GM19372 (cell line): Measurements from ENCODE around the gene ZNF681.
"Not testable (repeated sequence)": the region's sequence is repeated elsewhere in the genome, so short reads cannot be mapped to it uniquely, and the experiment has no call there.

Experiments
- ATAC-seq: cut with Tn5 transposase; IDR thresholded peaks from one replicate; pipeline ENCODE4 v1.9.1; 2021; ENCODE audit warnings: mild to moderate bottlenecking, low read depth, moderate library complexity; ENCODE audit not compliant: unreplicated experiment

ZNF681 gene

GRCh38 chr19:23774524-23774971 is 15.9 kb upstream of the ZNF681 start:
- no peak for ATAC-seq

DNA sequence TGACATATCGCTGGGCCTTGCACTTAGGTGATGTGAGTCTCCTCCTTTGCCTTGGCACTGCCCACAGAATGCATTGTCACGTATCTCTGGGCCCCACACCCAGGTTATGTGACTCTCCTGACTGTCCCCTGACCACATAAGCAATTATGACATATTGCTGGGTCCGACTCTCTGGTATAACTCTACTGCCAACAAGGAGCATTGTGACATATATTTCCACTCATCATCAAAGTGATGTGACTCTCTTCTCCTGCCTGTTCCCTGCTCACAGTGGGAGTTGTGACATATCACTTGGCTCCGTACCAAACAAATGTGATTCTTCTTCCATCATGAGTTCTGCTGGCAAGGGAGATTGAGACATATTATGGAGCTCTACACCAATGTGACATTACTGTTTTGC is 15.4 kb upstream of the ZNF681 start:
- no peak for ATAC-seq

DNA sequence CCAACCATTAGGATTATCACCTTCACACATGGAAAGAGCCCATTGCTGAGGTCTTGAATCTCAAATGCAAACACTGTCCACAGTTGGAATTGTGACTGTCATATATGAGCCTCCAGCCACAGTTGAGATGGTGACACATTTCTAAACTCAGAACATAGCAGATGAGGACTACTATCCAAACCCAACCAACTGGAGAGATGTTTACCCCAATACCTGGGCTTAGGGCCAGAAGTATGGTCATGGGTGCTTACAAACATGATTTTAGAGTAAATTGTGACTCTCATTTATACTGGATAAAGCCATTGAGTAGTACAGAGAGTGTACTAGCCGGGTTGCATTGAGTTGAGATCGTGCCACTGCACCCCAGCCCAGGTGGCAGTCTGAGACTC is 14.0 kb upstream of the ZNF681 start:
- ATAC-seq: no peak

GRCh38 chr19:23771761-23772674 is 13.3 kb upstream of the ZNF681 start:
- ATAC-seq: no peak

DNA sequence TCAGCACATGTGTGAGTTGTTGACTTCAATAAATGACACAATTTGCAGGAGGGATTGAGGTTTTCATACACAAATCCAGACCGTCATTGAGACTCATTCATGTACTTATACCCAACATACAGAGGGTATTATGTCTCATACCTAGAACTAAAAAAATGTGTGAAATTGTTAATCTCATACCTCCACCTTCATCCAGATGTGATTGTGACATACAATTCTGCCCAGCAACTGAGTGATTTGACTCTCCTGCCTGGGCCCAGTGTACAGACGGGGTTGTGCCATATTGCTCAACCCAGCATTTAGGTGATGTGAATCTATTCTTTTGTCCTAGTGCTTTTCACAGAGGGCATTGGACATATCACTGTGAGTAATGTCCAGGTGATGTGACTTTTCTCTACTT is 12.6 kb upstream of the ZNF681 start:
- no peak for ATAC-seq

- no peak for ATAC-seq
Observed at GRCh38 chr19:23770672-23771250, 12.1 kb upstream of the ZNF681 start.

DNA sequence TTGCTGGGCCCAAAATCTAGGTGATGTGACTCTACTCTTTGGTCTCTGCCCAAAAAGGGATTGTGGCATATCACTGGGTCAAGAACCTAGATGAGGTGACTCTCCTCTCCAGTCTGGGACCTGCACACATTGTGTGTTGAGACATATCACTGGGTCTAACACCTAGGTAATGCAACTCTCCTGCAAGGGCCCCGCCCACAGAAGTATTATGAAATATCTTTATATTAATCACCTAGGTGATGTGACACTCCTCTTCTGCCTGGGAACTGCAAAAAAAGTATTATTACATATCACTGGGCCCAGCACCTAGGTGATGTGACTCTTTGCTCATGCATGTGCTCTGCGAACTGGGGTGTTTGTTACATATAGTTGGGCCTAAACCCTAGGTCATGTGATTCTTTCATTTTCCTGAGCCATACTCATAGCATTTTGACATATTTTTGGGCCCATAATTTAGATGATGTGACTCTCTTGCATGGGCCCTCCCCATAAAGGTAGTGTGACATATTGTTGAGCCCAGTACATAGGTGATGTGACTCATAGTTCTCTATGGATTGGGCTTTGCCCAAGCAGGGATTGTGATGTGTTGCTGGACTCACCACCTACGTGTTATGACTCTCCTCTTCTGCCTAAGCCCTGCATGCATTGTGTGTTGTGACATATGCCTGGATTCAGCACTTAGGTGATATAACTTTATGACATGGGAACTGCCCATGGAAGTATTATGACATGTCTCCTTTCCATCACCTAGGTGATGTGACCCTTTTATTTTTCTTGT is 11.2 kb upstream of the ZNF681 start:
- ATAC-seq: no peak

- ATAC-seq: no peak
Observed at GRCh38 chr19:23766951-23767350, 8.3 kb upstream of the ZNF681 start.

- no peak for ATAC-seq
Observed at GRCh38 chr19:23764781-23765180, 6.1 kb upstream of the ZNF681 start.

DNA sequence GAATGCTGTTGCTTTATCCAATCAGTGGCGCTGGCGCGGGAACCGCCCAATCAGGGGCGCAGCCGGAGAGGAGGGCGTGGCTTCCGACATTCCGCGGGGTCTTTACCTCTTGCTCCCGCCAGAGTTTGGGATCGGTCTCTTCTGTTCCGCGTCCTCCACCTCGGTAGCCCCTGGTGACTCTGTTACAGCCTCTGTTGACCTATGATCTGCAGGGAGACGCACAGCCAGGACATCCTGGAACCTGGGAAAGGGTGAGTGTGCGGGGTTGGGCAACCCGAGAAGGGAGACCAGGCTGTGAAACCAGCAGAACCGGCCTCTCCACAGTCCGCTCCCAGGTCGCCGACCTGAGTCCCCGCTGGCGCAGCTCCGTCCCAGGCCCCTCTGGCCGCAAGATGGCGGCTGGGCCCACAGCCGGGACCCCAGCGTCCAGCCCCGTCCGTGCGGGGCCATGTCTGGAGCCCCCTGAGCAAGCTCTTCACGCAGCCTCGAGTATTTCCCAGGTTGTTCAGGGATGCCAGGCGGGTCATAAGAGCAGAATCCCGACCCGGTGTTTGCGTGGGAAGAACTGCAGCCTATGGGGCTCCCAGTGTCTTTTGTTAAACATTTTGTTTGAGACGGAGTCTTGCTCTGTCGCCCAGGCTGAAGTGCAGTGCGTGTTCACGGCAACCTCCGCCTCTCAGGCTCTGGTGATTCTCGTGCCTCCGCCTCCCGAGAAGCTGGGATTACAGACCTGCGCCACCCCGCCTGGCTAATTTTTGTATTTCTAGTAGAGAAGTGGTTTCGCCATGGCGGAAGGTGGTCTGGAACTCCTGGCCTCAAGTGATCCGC is 4.4 kb upstream of the ZNF681 start:
- ATAC-seq: no peak

DNA sequence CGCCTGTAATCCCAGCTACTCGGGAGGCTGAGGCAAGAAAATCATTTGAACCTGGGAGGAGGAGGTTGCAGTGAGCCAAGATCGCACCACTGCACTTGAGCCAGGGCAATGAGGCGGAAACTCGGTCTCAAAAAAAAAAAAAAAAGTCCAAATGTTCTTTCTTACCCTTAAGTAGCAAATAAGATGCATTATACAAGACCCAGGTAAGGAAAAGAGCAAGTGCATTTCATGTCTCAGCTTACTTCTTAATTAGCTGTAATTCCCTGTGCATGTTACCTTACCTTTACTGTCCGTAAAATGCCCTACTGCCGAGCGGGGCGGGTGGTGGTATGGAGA is 3.8 kb upstream of the ZNF681 start:
- ATAC-seq: no peak

DNA sequence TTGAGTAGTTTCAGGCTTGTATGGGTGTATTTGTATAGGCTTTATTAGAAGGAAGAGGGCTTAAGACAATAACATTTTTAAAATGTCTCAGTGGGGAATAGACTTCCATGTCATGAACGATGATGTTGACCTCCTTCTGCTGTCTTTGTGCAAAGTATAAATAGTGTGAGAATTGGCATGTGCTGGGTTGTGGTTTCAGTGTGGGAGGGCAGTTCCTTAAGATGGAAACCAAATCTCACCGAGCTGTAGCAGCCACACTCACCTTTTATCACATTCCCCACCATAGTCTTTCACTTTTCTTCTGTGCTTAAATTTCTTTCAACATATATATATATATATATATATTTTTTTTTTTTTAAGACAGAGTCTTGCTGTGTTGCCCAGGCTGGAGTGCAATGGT is 1.6 kb upstream of the ZNF681 start:
- not testable (repeated sequence) for ATAC-seq

GRCh38 chr19:23743633-23744232 is 15.0 kb downstream of the ZNF681 start:
- not testable (repeated sequence) for ATAC-seq

- ATAC-seq: not testable (repeated sequence)
Observed at GRCh38 chr19:23730729-23731465, 27.8 kb downstream of the ZNF681 start.

DNA sequence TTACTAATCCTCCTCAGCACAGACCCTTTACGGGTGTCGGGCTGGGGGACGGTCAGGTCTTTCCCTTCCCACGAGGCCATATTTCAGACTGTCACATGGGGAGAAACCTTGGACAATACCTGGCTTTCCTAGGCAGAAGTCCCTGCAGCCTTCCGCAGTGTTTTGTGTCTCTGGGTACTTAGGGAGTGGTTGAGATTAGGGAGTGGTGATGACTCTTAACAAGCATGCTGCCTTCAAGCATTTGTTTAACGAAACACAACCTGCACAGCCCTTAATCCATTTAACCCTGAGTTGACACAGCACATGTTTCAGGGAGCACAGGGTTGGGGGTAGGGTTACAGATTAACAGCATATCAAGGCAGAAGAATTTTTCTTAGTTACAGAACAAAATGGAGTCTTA is 34.5 kb downstream of the ZNF681 start:
- not testable (repeated sequence) for ATAC-seq

- ATAC-seq: no peak
Observed at GRCh38 chr19:23718802-23719201, 39.9 kb downstream of the ZNF681 start.

DNA sequence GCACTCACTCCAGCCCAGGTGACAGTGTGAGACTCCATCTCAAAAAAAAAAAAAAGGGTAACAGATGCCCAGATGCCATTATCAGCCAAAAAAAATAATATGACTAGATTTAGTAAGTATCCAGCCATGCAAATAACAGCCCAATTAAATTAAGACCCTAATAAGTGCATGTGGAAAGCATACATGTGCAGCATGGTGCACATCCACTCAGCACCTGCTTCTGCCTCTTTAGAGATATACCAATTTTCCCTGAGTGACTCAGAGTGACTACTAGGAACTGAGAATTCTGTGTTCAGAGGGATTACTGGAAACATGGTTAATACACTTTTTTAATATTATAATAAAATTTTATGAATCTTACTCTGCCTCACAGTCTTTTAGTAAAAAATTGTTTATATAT is 41.9 kb downstream of the ZNF681 start:
- ATAC-seq: no peak

DNA sequence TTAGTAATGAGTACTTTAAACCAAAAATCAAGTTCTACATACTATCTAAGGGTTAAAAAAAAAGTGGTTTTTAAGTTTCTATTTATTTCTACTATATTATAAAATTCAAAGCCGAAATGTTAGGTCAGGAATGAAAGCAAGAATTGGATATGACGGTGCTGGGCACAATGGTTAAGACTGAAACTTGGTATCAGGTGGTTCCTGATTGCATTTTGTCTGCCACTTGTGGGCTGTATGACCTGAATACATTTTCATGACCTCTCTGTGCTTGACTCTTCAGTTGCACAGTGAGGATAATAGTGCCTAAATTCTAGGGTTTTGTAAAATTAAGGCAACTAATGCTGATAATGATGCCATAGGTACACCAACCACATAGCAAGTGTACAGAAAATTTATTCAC is 49.3 kb downstream of the ZNF681 start:
- no peak for ATAC-seq

DNA sequence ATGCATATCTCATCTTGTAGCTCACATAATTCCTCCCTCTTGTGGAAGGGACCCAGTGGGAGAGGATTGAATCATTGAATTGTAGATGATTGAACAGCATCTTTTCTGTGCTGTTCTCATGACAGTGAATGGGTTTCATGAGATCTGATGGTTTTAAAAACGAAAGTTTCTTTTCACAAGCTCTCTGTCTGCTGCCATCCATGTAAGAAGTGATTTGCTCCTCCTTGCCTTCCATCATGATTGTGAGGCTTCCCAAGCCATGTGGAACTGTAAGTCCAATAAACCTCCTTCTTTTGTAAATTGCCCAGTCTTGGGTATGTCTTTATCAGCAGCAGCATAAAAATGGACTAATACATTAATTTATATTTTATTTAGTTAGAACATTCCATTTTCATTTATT is 52.0 kb downstream of the ZNF681 start:
- no peak for ATAC-seq

- ATAC-seq: no peak
Observed at GRCh38 chr19:23699521-23699860, 59.2 kb downstream of the ZNF681 start.
